Astrocyte of the cerebellum (primary cell): ENCODE results near the gene SET.
"Not testable (repeated sequence)": the region's sequence is repeated elsewhere in the genome, so short reads cannot be mapped to it uniquely, and the experiment has no call there.

Source experiments
- DNase-seq: peaks from one replicate; pipeline ENCODE4 v3.0.0-alpha.2; 2011; ENCODE audit warnings: low read depth
- H3K4me3 ChIP-seq: 2 replicates; pipeline ENCODE4 v1.5.1; 2011; ENCODE audit warnings: mild to moderate bottlenecking, low read depth, low read length, moderate library complexity
- CTCF ChIP-seq: IDR thresholded peaks from 2 replicates; pipeline ENCODE4 v1.5.1; 2012; ENCODE audit warnings: low read length, low read depth, moderate library complexity, mild to moderate bottlenecking; ENCODE audit errors: missing control alignments
- in situ Hi-C: cut with HindIII; loops from 2 replicates; pipeline ENCODE4 v1.10.0; 2017; ENCODE audit warnings: low sequenced_read_pairs

The SET gene

GRCh38 chr9:128696923-128697707 is 8.1 kb downstream of the SET start:
- no peak for DNase-seq
- no peak overlapping the region for H3K4me3 ChIP-seq
- TF ChIP-seq CTCF = no peak
- in situ Hi-C loops = loop anchor here (10.0 kb wide), 1 partner anchor 72 kb away; no protein-coding TSS in a partner anchor

GRCh38 chr9:128699096-128699795 is 10.2 kb downstream of the SET start:
- DNase-seq, H3K4me3 ChIP-seq: not testable (repeated sequence)
- in situ Hi-C loops = loop anchor here (10.0 kb wide), 1 partner anchor 74 kb away; no protein-coding TSS in a partner anchor

DNA sequence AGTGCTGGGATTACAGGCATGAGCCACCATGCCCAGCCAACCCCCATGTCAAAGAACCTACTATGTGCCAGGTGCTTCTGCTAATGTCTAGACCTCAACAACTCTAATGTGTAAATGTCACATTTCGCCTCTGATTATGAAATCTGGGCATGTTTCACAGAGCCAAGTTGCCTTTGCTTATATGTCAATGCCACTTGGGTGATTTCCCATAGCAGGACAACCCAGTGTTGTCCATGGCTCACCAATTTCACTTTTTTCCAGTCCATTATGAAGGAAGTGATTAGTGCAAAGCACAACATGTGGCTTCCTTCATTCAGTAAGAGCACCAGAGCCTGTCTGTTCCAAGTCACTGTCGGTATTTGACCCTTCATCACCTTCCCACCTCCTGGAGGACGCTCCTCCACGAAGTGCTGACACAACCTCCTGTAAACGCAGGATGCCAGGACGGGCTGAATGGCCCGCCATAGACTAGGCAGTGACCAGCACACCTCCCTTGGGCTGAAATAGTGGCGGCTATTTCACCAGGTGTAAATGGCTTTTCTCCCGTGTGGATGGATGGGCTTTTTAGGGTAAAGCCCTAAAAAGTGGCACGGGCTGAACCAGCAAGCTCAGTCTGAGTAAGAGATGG is 12.3 kb downstream of the SET start:
- no peak for TF ChIP-seq CTCF
- in situ Hi-C loops = no loop called here
- H3K4me3 ChIP-seq = no peak overlapping the region
- no peak for DNase-seq

GRCh38 chr9:128702445-128702948 is 13.5 kb downstream of the SET start, which contains the start of gene PKN3:
PKN3 (plus strand) TSS chr9:128702503; CDS start chr9:128702916, 413 bp downstream.
- peak; percentile 78 for TF ChIP-seq CTCF
- in situ Hi-C loops = no loop called here
- DNase-seq = no peak
- peak within 1 kb of the TSS; percentile 61 for H3K4me3 ChIP-seq

- DNase-seq = no peak
- peak overlapping the region; percentile 61 for H3K4me3 ChIP-seq
- no peak for TF ChIP-seq CTCF
- in situ Hi-C loops = no loop called here
Observed at GRCh38 chr9:128702949-128703615, 14.1 kb downstream of the SET start.

DNA sequence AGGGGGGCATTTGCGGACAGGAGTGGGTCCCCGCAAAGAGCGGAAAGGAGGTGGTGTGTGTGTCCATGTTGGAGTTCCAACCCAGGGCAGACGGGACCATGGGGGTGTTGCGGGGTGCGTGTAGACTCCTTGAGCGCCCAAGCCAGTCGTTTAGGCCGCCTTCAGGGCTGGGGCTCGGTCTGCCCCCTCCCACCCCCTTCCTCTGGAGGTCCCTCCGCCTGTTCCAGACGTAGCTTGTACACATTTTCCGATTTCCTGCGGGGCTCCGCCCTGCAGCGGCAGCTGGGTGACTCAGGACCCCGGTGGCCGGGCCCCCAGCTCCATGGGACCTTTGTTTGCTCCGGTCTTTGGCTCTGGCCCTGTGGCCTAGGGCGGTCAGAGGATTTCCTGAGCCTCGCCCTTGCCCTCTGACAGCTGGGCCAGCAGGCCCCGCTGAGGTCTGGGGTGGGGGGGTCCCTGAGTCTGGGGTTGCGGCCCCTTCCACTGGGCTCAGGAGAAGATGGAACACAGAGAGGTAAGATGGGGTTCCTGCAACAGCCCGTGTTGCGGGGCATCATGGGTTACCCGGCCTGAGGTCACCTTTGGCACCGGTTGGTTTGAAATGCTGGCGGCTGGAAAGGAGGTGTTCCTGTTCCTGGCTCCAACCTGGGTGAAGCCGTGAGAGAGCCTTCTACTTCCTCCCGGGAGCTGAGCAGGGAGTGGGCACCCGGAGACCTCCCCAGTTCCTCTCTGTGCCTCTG is 14.8 kb downstream of the SET start:
- H3K4me3 ChIP-seq = peak overlapping the region; percentile 61
- in situ Hi-C loops = no loop called here
- DNase-seq = no peak
- TF ChIP-seq CTCF = no peak
